Immature natural killer cell (primary cell): ENCODE measurements around the gene GTSE1. TPM values are rescaled to one million over a fixed set of nuclear protein-coding genes. Genes with fewer than 3 reads are reported as not detected.
"Not testable (repeated sequence)": the region's sequence is repeated elsewhere in the genome, so short reads cannot be mapped to it uniquely, and the experiment has no call there.

Source experiments
- DNase-seq, 3 donors: peaks; one replicate each; pipeline ENCODE4 v3.0.0; 2022; ENCODE audit warnings: mixed read lengths in 1 of 3
- H3K27ac Mint-ChIP-seq, 6 donors: one replicate each; pipeline ENCODE4 v1.8.0; 2020; ENCODE audit warnings: mixed read lengths in 6 of 6, mild to moderate bottlenecking in 5 of 6, inconsistent platforms in 4 of 6, moderate library complexity in 3 of 6
- H3K27me3 Mint-ChIP-seq, 3 donors: one replicate each; pipeline ENCODE4 v1.8.0; 2020 to 2021; ENCODE audit warnings: low read depth in 3 of 3, mild to moderate bottlenecking in 3 of 3, mixed read lengths in 3 of 3, moderate library complexity in 3 of 3, inconsistent platforms in 1 of 3
- H3K36me3 Mint-ChIP-seq, 3 donors: one replicate each; pipeline ENCODE4 v1.8.0; 2020; ENCODE audit warnings: mixed read lengths in 3 of 3, inconsistent platforms in 2 of 3, mild to moderate bottlenecking in 2 of 3
- H3K4me1 Mint-ChIP-seq, 2 donors: one replicate each; pipeline ENCODE4 v1.8.0; 2020; ENCODE audit warnings: inconsistent platforms in 2 of 2, mild to moderate bottlenecking in 2 of 2, mixed read lengths in 2 of 2, moderate library complexity in 1 of 2
- H3K4me3 Mint-ChIP-seq, 5 donors: one replicate each; pipeline ENCODE4 v1.8.0; 2020; ENCODE audit warnings: mild to moderate bottlenecking in 5 of 5, mixed read lengths in 5 of 5, inconsistent platforms in 3 of 5, moderate library complexity in 3 of 5
- H3K9me3 Mint-ChIP-seq, 6 donors: one replicate each; pipeline ENCODE4 v1.8.0; 2020; ENCODE audit warnings: mild to moderate bottlenecking in 6 of 6, mixed read lengths in 6 of 6, inconsistent platforms in 4 of 6, moderate library complexity in 3 of 6
- polyA plus RNA-seq, 3 donors: library from polyadenylated mRNA; unstranded; fragments of 300-500 nt; fragmentation: Illumina TruSeq; gene quantifications; one replicate each; pipeline ENCODE4 v1.2.3, GENCODE V29; 2021

Gene GTSE1
- under 1 TPM in 2 of 3 donors, not detected in 1; 0.50 to 0.71 TPM for polyA plus RNA-seq

DNA sequence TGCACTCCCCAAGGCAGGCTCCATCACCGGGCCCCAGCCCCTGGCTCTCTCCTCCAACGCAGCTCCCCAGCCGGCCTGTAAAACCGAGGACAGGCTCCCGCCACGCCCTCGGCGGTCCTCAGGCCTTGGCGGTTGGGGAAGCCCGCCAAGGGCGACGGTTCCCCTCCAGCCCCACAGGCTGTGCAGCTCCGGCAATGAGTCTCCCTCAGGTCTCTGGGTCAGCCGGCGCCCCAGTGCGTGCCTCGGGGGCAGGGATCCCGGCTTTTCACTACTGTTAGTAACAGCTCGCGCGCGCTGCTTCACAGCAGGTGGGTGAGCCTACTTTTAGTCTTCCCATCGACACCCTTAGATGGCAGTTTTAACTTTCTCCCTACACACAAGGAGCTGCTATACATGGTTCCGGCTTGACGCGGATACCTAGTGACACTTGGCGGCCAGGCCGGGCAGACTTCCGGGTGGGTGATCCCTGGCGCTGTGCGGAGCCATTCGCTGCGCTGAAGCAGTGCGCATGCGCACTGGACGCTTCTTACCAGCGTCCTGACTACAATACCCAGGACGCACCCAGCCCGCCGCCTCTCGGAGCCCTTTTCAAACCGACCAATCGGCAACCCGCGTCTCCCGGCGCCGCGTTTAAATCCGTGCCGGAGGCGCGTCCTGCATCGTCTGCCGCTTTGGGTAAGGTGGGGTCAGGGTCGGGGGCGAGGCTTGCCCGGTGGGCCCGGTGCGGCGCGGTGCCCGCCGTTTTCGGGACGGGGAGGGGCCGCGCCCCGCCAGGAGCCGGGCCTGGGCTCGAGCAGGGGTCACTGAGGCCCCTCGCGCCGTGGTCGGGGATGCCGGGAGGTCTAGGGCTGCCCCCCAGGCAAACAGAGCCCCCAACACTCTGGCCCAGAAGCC, at the start of gene GTSE1:
TSS of gene GTSE1 (plus strand) at position 614 of the 894 bp plus-strand sequence. CDS start 531 bp downstream, outside the sequence.
- Mint-ChIP-seq H3K4me3 (peak within 1 kb of the TSS; percentile 88 to 94 (median 91)), H3K27ac (peak within 1 kb of the TSS; percentile 93 to 99 (median 98)), H3K4me1 (peaks cover 52 to 55% of the 10 kb centered on the region in 2 donors), H3K27me3 (peaks cover 14 to 27% (median 20%) of the 10 kb centered on the region in 3 donors), H3K36me3 (peaks cover 17 to 23% (median 20%) of the 10 kb centered on the region in 3 donors), H3K9me3 (peaks cover 0 to 1% (median 0%) of the 10 kb centered on the region in 6 donors)
- DNase-seq = peak; percentile 96 to 98 (median 97)

DNA sequence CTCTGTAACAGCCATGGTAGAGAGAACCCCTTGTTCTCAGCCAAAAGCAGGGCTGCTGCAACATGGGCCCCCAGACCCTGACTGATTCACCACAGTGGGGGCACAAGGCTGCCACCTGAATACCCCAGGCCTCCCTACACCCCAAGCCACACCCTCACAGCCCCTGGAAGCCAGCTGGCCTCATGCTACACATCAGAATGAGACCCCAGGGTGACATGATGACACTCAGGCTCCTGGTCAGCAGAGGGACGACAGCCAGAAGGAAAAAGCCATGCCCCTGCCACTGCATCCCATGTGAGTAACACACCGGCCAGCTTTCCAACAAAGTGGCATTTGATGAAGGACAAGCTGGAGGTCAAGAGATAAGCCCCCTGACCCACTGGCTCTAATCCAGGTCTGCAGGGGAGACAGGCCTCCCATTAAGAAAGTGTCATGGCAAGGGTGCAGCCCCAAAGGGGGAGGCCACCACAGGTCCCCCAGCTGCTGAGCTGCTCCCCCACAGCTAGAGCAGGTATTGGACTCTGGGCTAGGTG, 49.2 kb upstream of the GTSE1 start:
- H3K27me3 Mint-ChIP-seq = peaks cover 0 to 19% (median 0%) of the 10 kb centered on the region in 3 donors
- no peak overlapping the region for H3K4me3 Mint-ChIP-seq
- no peak for DNase-seq
- peaks cover 0 to 11% (median 8%) of the 10 kb centered on the region in 3 donors for H3K36me3 Mint-ChIP-seq
- H3K27ac Mint-ChIP-seq = no peak overlapping the region
- peaks cover 19 to 23% of the 10 kb centered on the region in 2 donors for H3K4me1 Mint-ChIP-seq
- no peaks in the 10 kb centered on the region for H3K9me3 Mint-ChIP-seq

DNA sequence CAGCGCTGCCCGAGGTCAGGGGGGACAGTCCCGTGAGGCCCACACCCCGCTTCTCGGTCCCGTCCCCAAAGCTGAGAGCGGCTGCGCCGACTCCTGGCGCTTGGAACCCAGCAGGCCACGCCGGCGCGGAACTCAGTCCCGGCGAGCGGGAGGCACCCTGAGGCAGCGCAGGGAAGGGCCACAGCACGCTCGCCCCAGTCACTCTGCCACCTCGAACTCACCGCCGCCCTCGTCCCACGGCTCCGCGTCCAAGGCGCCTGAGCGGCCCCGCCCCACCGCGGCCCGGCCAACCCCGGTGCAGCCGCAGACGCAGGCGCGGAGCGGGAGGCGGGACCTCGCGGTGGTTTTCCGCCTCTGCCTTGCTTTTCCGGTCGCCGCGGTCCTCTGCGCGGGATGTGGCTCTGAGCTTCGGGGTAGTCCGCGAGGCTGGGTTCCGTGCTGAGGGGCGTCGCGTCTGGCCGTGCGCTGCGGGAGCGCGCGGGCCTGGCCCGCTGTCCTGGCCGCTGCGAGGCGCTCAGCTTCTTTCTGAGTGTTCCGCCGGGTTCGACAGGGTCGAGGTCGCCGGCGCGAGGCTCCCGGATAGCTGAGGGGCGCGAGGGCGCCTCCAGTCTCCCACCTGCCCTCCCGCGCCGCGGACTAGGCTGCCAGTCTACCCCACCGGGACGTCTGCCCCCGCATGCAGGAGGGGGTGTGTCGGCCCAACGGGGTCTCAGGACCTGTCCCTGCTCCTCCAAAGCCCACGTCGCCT, 46.5 kb upstream of the GTSE1 start, which contains the start of gene CDPF1:
TSS of gene CDPF1 (minus strand) at position 259 of the 748 bp plus-strand sequence. CDS start 2,009 bp downstream, outside the sequence.
- peak; percentile 96 for DNase-seq
- Mint-ChIP-seq H3K36me3 (peaks cover 0 to 8% (median 0%) of the 10 kb centered on the region in 3 donors), H3K27me3 (peaks cover 0 to 20% (median 0%) of the 10 kb centered on the region in 3 donors), H3K9me3 (no peaks in the 10 kb centered on the region), H3K4me3 (peak within 1 kb of the TSS; percentile 76 to 85 (median 80)), H3K27ac (peak within 1 kb of the TSS; percentile 72 to 92 (median 75)), H3K4me1 (peaks cover 24 to 35% of the 10 kb centered on the region in 2 donors)

- H3K9me3 Mint-ChIP-seq = no peaks in the 10 kb centered on the region
- H3K4me3 Mint-ChIP-seq = peak overlapping the region; percentile 76 to 85 (median 80)
- H3K27ac Mint-ChIP-seq = peak overlapping the region; percentile 72 to 92 (median 75)
- no peak for DNase-seq
- peaks cover 0 to 21% (median 0%) of the 10 kb centered on the region in 3 donors for H3K27me3 Mint-ChIP-seq
- peaks cover 24 to 35% of the 10 kb centered on the region in 2 donors for H3K4me1 Mint-ChIP-seq
- peaks cover 0 to 6% (median 0%) of the 10 kb centered on the region in 3 donors for H3K36me3 Mint-ChIP-seq
Observed at GRCh38 chr22:46250783-46251125, 45.9 kb upstream of the GTSE1 start.

GRCh38 chr22:46251266-46251665, 45.4 kb upstream of the GTSE1 start:
- Mint-ChIP-seq H3K36me3 (peaks cover 0 to 3% (median 0%) of the 10 kb centered on the region in 3 donors), H3K4me1 (peaks cover 24 to 35% of the 10 kb centered on the region in 2 donors), H3K27ac (peak overlapping the region; percentile 72 to 92 (median 75)), H3K27me3 (peaks cover 0 to 21% (median 0%) of the 10 kb centered on the region in 3 donors), H3K4me3 (peak overlapping the region; percentile 76 to 85 (median 80)), H3K9me3 (no peaks in the 10 kb centered on the region)
- DNase-seq = no peak

DNA sequence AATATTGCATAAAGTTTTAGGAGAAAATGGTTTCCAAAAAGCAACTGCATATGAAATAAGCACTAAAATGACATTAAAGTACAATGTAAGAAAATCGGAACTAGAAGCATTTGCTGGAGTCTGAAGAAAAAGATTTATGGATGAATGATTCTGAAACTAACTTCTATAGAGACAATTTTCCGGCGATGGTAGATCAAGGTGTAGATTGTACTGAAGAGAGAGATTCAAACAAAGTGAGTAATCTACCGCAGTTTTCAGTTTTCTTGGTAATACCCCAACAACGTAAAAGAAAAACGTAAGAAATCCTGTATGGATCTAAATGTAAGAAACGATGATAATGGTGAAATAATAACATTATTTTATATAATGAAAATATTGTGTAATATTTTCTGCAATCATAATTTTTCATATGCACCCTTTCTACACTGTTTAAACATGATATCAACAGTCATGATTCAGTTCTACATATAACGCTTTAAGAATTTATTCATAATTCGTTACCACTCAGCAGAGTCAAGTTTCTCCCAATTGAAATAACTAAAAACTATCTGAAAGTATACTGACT, 44.8 kb upstream of the GTSE1 start:
- no peaks in the 10 kb centered on the region for H3K9me3 Mint-ChIP-seq
- no peaks in the 10 kb centered on the region for H3K36me3 Mint-ChIP-seq
- H3K4me3 Mint-ChIP-seq = peak overlapping the region in 3 of 5 donors; percentile 76 to 80 (median 77)
- no peak for DNase-seq
- H3K27me3 Mint-ChIP-seq = peaks cover 0 to 21% (median 0%) of the 10 kb centered on the region in 3 donors
- peaks cover 24 to 35% of the 10 kb centered on the region in 2 donors for H3K4me1 Mint-ChIP-seq
- peak overlapping the region in 4 of 6 donors; percentile 72 to 77 (median 74) for H3K27ac Mint-ChIP-seq

GRCh38 chr22:46256358-46256958, 40.2 kb upstream of the GTSE1 start:
- Mint-ChIP-seq H3K36me3 (peaks cover 0 to 3% (median 0%) of the 10 kb centered on the region in 3 donors), H3K27me3 (peaks cover 2 to 4% (median 2%) of the 10 kb centered on the region in 3 donors), H3K9me3 (no peaks in the 10 kb centered on the region), H3K4me1 (peaks cover 9 to 25% of the 10 kb centered on the region in 2 donors), H3K4me3 (no peak overlapping the region), H3K27ac (no peak overlapping the region)
- DNase-seq = no peak

DNA sequence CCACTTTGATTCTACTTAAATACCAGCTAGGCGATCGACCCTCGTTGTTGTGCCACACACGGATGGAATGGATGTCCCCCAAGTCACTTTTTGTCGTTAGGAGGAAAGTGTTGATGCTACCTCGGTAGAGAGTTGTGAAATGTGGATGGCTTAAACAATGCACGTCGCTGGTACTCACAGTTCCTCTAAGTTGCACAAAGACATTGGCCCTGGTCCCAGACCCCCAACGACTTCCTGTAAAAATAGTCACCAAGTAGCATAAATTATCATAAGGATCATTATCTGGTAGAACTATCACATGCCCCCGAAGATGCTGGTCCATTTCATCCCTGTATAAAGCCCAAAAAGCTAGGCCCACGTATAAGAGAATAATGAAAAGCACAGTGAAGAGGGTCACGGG, 37.3 kb upstream of the GTSE1 start:
- peaks cover 21 to 28% of the 10 kb centered on the region in 2 donors for H3K4me1 Mint-ChIP-seq
- H3K36me3 Mint-ChIP-seq = peaks cover 0 to 3% (median 0%) of the 10 kb centered on the region in 3 donors
- no peaks in the 10 kb centered on the region for H3K9me3 Mint-ChIP-seq
- DNase-seq = no peak
- H3K27ac Mint-ChIP-seq = no peak overlapping the region
- H3K4me3 Mint-ChIP-seq = no peak overlapping the region
- H3K27me3 Mint-ChIP-seq = peaks cover 2 to 9% (median 2%) of the 10 kb centered on the region in 3 donors

- H3K27ac Mint-ChIP-seq = no peak overlapping the region
- H3K4me1 Mint-ChIP-seq = peaks cover 27 to 33% of the 10 kb centered on the region in 2 donors
- no peak for DNase-seq
- no peaks in the 10 kb centered on the region for H3K9me3 Mint-ChIP-seq
- peaks cover 0 to 3% (median 0%) of the 10 kb centered on the region in 3 donors for H3K36me3 Mint-ChIP-seq
- peaks cover 2 to 9% (median 2%) of the 10 kb centered on the region in 3 donors for H3K27me3 Mint-ChIP-seq
- H3K4me3 Mint-ChIP-seq = no peak overlapping the region
Observed at GRCh38 chr22:46260038-46260437, 36.6 kb upstream of the GTSE1 start.

- peak; percentile 81 to 82 (median 82) for DNase-seq
- no peaks in the 10 kb centered on the region for H3K9me3 Mint-ChIP-seq
- peak overlapping the region; percentile 70 to 86 (median 76) for H3K4me3 Mint-ChIP-seq
Observed at GRCh38 chr22:46262449-46263215, 34.0 kb upstream of the GTSE1 start.

GRCh38 chr22:46263216-46263590, 33.5 kb upstream of the GTSE1 start, which contains the start of gene PKDREJ:
TSS of gene PKDREJ (minus strand) at chr22:46263343. CDS start at chr22:46263322, 21 bp downstream.
- H3K4me3 Mint-ChIP-seq = peak within 1 kb of the TSS; percentile 70 to 86 (median 79)
- no peaks in the 10 kb centered on the region for H3K36me3 Mint-ChIP-seq
- peaks cover 2 to 7% (median 7%) of the 10 kb centered on the region in 3 donors for H3K27me3 Mint-ChIP-seq
- no peak for DNase-seq
- peaks cover 51 to 61% of the 10 kb centered on the region in 2 donors for H3K4me1 Mint-ChIP-seq
- H3K27ac Mint-ChIP-seq = peak within 1 kb of the TSS; percentile 76 to 89 (median 82)
- H3K9me3 Mint-ChIP-seq = no peaks in the 10 kb centered on the region

More at GRCh38 chr22:46262449-46263215, 34.0 kb upstream of the GTSE1 start:
- H3K27me3 Mint-ChIP-seq = peaks cover 2 to 7% (median 7%) of the 10 kb centered on the region in 3 donors
- H3K27ac Mint-ChIP-seq = peak overlapping the region in 5 of 6 donors; percentile 76 to 89 (median 80)
- H3K4me1 Mint-ChIP-seq = peaks cover 49 to 58% of the 10 kb centered on the region in 2 donors
- H3K36me3 Mint-ChIP-seq = no peaks in the 10 kb centered on the region

DNA sequence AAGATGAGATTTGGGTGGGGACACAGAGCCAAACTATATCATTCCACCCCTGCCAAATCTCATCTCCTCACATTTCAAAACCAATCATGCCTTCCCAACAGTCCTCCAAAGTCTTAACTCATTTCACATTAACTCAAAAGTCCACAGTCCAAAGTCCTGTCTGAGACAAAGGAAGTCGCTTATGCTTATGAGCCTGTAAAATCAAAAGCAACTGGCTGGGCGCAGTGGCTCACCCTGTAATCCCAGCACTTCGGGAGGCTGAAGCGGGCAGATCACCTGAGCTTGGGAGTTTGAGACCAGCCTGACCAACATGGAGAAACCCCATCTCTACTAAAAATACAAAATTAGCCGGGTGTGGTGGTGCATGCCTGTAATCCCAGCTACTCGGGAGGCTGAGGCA, 32.1 kb upstream of the GTSE1 start:
- H3K27me3 Mint-ChIP-seq, H3K9me3 Mint-ChIP-seq, DNase-seq, H3K36me3 Mint-ChIP-seq: not testable (repeated sequence)
- peak overlapping the region in 5 of 6 donors; percentile 51 to 89 (median 83) for H3K27ac Mint-ChIP-seq
- peaks cover 63 to 72% of the 10 kb centered on the region in 2 donors for H3K4me1 Mint-ChIP-seq
- peak overlapping the region in 4 of 5 donors; percentile 68 to 86 (median 80) for H3K4me3 Mint-ChIP-seq
